ENCODE measurements around the gene VPS13D.

The VPS13D gene

GRCh38 chr1:12230549-12231275 is 882 bp downstream of the VPS13D start:
- no peak for DNase-seq (ENCODE audit: low read depth in 1 of 2, low spot score in 1 of 2)

GRCh38 chr1:12231276-12231595 is 1.4 kb downstream of the VPS13D start:
- no peak for DNase-seq (ENCODE audit: low read depth in 1 of 2, low spot score in 1 of 2)

- DNase-seq (ENCODE audit: low read depth in 1 of 2, low spot score in 1 of 2), result no peak
These were observed 2.4 kb downstream of the VPS13D start for GRCh38 chr1:12232221-12232620.

GRCh38 chr1:12244078-12244477 is 14.2 kb downstream of the VPS13D start:
- no peak for DNase-seq (ENCODE audit: low read depth in 1 of 2, low spot score in 1 of 2)

GRCh38 chr1:12244585-12244984 is 14.8 kb downstream of the VPS13D start:
- DNase-seq (ENCODE audit: low read depth in 1 of 2, low spot score in 1 of 2), result no peak

- DNase-seq (ENCODE audit: low read depth in 1 of 2, low spot score in 1 of 2), result no peak
These were observed 15.3 kb downstream of the VPS13D start for GRCh38 chr1:12245116-12245515.

- no peak for DNase-seq (ENCODE audit: low read depth in 1 of 2, low spot score in 1 of 2)
These were observed 15.9 kb downstream of the VPS13D start for GRCh38 chr1:12245733-12246132.

- DNase-seq (ENCODE audit: low read depth in 1 of 2, low spot score in 1 of 2), result no peak
These were observed 16.8 kb downstream of the VPS13D start for GRCh38 chr1:12246584-12246983.

- DNase-seq (ENCODE audit: low read depth in 1 of 2, low spot score in 1 of 2), result no peak
These were observed 19.4 kb downstream of the VPS13D start for GRCh38 chr1:12249181-12249580.

GRCh38 chr1:12249748-12250147 is 19.9 kb downstream of the VPS13D start:
- DNase-seq (ENCODE audit: low read depth in 1 of 2, low spot score in 1 of 2), result no peak

- no peak for DNase-seq (ENCODE audit: low read depth in 1 of 2, low spot score in 1 of 2)
These were observed 21.6 kb downstream of the VPS13D start for GRCh38 chr1:12251442-12251841.

- DNase-seq (ENCODE audit: low read depth in 1 of 2, low spot score in 1 of 2), result no peak
These were observed 26.1 kb downstream of the VPS13D start for GRCh38 chr1:12255913-12256312.

- DNase-seq (ENCODE audit: low read depth in 1 of 2, low spot score in 1 of 2), result no peak
These were observed 28.4 kb downstream of the VPS13D start for GRCh38 chr1:12258272-12258671.

GRCh38 chr1:12269351-12269750 is 39.5 kb downstream of the VPS13D start:
- no peak for DNase-seq (ENCODE audit: low read depth in 1 of 2, low spot score in 1 of 2)

- no peak for DNase-seq (ENCODE audit: low read depth in 1 of 2, low spot score in 1 of 2)
These were observed 41.2 kb downstream of the VPS13D start for GRCh38 chr1:12271033-12271432.

- no peak for DNase-seq (ENCODE audit: low read depth in 1 of 2, low spot score in 1 of 2)
These were observed 42.9 kb downstream of the VPS13D start for GRCh38 chr1:12272770-12273169.

GRCh38 chr1:12275370-12275769 is 45.5 kb downstream of the VPS13D start:
- peak in 1 of 2 donors; percentile 23 for DNase-seq (ENCODE audit: low read depth in 1 of 2, low spot score in 1 of 2)

- DNase-seq (ENCODE audit: low read depth in 1 of 2, low spot score in 1 of 2), result no peak
These were observed 46.4 kb downstream of the VPS13D start for GRCh38 chr1:12276225-12276624.

GRCh38 chr1:12279003-12279402 is 49.2 kb downstream of the VPS13D start:
- DNase-seq (ENCODE audit: low read depth in 1 of 2, low spot score in 1 of 2), result no peak

- no peak for DNase-seq (ENCODE audit: low read depth in 1 of 2, low spot score in 1 of 2)
These were observed 50.1 kb downstream of the VPS13D start for GRCh38 chr1:12279728-12280464.

GRCh38 chr1:12282142-12282541 is 52.3 kb downstream of the VPS13D start:
- no peak for DNase-seq (ENCODE audit: low read depth in 1 of 2, low spot score in 1 of 2)

- DNase-seq (ENCODE audit: low read depth in 1 of 2, low spot score in 1 of 2), result no peak
These were observed 54.7 kb downstream of the VPS13D start for GRCh38 chr1:12284486-12284885.
